GM12892 (cell line): ENCODE data around the gene CACNB4.

Experiments
- POLR2A ChIP-seq: IDR thresholded peaks from 2 replicates; pipeline ENCODE4 v1.6.1; 2011; ENCODE audit warnings: low read depth, low read length, control low read depth
- POLR2AphosphoS5 ChIP-seq: IDR thresholded peaks from 2 replicates; pipeline ENCODE4 v1.6.1; 2011; ENCODE audit warnings: low read depth, low read length, control low read depth

GRCh38 chr2:151792589-151792988, 306.3 kb downstream of the CACNB4 start:
- TF ChIP-seq POLR2AphosphoS5 = no peak
- no peak for TF ChIP-seq POLR2A
